H1 (cell line): Measurements from ENCODE around the gene TP73. TPM values are rescaled to one million over a fixed set of nuclear protein-coding genes. Genes with fewer than 3 reads are reported as not detected.

Experiments used
- CHD2 ChIP-seq: IDR thresholded peaks from 2 replicates; pipeline ENCODE4 v1.6.1; 2012; ENCODE audit warnings: low read length, improper control_type of control experiment
- EGR1 ChIP-seq: IDR thresholded peaks from 2 replicates; pipeline ENCODE4 v1.6.1; 2011; ENCODE audit warnings: low read depth, low read length, borderline replicate concordance
- HDAC6 ChIP-seq: IDR thresholded peaks from one replicate; pipeline ENCODE4 v1.7.1; 2012; ENCODE audit warnings: low read depth, mild to moderate bottlenecking, inconsistent platforms, low read length, moderate library complexity
- MAFK ChIP-seq: IDR thresholded peaks from 2 replicates; pipeline ENCODE4 v1.6.1; 2012; ENCODE audit warnings: low read depth, mild to moderate bottlenecking, improper control_type of control experiment, low read length
- TAF7 ChIP-seq: optimal IDR thresholded peaks from 2 replicates; pipeline ENCODE3; 2011; ENCODE audit warnings: low read depth, mild to moderate bottlenecking, inconsistent platforms, low read length, moderate library complexity, borderline replicate concordance
- TBP ChIP-seq: IDR thresholded peaks from 2 replicates; pipeline ENCODE4 v1.6.1; 2011; ENCODE audit warnings: low read depth, low read length, improper control_type of control experiment
- polyA plus RNA-seq, 7 experiments: library from polyadenylated mRNA; depleted of rRNA in 3 of 7; stranded (reverse) in 5 of 7; unstranded in 2 of 7; fragments of >200 nt in 5 of 7; fragments of 200-250 nt in 2 of 7; gene quantifications; 1 replicate in 5 of 7; 2 replicates in 1 of 7; 4 replicates in 1 of 7; pipeline versions ENCODE4 v1.2.1 to v1.2.3, GENCODE V29; 2011 to 2013; ENCODE audit warnings: missing spikeins in 2 of 7, mixed read lengths in 2 of 7
- total RNA-seq: library from RNA; stranded (reverse); fragmentation: NEBNext Ultra II Directional; extraction: Animal tissue kit (Norgen Biotek cat#: 25700); gene quantifications from 2 replicates; pipeline ENCODE4 v1.2.1, GENCODE V29; 2021
- TF ChIP-seq, protein P1 (sequence below), 3 experiments: IDR thresholded peaks; 1 replicate in 2 of 3; 2 replicates in 1 of 3; pipeline versions ENCODE4 v1.5.1 to v1.6.1; 2011; ENCODE audit warnings: low read length in 3 of 3, mild to moderate bottlenecking in 3 of 3, inconsistent platforms in 2 of 3, low read depth in 1 of 3, moderate library complexity in 1 of 3; ENCODE audit not compliant: insufficient read depth in 1 of 3; ENCODE audit errors: control extremely low read depth in 1 of 3

TP73 gene
- total and polyA plus RNA-seq, 2 of the 8 experiments (the other 6 are each of a cell fraction or from before 2014, with no cell fraction given) = 2.6 to 3.1 TPM

- no peak for TF ChIP-seq TAF7
- TF ChIP-seq, protein P1, sequence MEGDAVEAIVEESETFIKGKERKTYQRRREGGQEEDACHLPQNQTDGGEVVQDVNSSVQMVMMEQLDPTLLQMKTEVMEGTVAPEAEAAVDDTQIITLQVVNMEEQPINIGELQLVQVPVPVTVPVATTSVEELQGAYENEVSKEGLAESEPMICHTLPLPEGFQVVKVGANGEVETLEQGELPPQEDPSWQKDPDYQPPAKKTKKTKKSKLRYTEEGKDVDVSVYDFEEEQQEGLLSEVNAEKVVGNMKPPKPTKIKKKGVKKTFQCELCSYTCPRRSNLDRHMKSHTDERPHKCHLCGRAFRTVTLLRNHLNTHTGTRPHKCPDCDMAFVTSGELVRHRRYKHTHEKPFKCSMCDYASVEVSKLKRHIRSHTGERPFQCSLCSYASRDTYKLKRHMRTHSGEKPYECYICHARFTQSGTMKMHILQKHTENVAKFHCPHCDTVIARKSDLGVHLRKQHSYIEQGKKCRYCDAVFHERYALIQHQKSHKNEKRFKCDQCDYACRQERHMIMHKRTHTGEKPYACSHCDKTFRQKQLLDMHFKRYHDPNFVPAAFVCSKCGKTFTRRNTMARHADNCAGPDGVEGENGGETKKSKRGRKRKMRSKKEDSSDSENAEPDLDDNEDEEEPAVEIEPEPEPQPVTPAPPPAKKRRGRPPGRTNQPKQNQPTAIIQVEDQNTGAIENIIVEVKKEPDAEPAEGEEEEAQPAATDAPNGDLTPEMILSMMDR (IDR thresholded peaks at IDR 0.05; ENCODE audit: control extremely low read depth in 1 of 3, insufficient read depth in 1 of 3, low read depth in 1 of 3, low read length in 3 of 3) = no peak
- TF ChIP-seq EGR1 = no peak
- no peak for TF ChIP-seq TBP
- TF ChIP-seq MAFK = no peak
- TF ChIP-seq CHD2 = no peak
- no peak for TF ChIP-seq HDAC6
Observed at GRCh38 chr1:3609769-3610526, 42.4 kb upstream of the TP73 start (continued).
